NCI-H526 (cell line): ENCODE measurements around the gene ADARB2.
A peak's percentile ranks its signal among the peaks of the same experiment; 100 is the strongest.
"Not testable (repeated sequence)": the region's sequence is repeated elsewhere in the genome, so short reads cannot be mapped to it uniquely, and the experiment has no call there.

Source experiments
- DNase-seq, 2 experiments: peaks; one replicate each; lab custom pipeline; 2025; lab: John Stamatoyannopoulos, UW

Gene ADARB2

GRCh38 chr10:1426786-1427185, 310.5 kb downstream of the ADARB2 start:
- DNase-seq, result no peak

GRCh38 chr10:1425879-1426278, 311.4 kb downstream of the ADARB2 start:
- DNase-seq, result no peak

DNA sequence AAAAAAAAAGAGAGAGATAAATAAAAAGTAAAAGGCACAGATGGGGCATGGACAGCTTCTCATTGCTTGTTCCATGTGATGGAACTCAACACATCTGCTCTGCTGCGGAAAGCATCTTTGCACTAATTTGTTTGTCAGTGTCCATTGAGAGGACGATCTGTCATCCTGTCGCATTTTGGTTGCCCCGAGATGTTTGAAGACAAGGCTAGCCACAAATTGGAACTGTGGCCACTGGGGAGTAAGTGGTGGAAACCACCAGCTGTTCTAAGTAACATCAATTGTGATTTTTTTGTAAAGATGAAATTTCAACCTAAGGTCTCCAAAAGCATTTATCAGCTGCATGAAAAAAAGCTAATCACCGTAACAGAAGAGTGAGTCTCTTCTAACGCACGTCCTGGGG, 312.7 kb downstream of the ADARB2 start:
- no peak for DNase-seq

GRCh38 chr10:1423676-1424253, 313.6 kb downstream of the ADARB2 start:
- no peak for DNase-seq

DNA sequence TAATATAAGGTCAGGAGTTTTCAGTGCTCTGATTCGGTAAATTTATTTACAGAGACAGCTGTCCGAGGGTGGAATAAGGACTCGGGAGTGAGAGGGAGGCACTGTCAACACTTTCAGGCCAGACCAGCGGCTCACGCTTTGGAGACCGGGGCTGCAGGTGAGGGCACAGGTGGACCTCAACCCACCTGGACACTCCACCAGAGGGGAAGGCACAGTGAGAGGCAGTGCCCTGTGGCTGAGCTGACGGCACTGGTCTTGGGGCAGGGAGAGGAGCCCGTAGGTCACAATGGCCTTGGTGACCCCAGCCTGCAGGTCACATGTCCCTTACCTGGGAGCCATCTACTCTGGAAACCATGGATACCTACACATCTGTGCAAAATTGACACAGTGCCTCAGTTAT, 315.1 kb downstream of the ADARB2 start:
- DNase-seq, result no peak

- DNase-seq, result peak; percentile 93 to 95
Observed at GRCh38 chr10:1420661-1421362, 316.5 kb downstream of the ADARB2 start.

DNA sequence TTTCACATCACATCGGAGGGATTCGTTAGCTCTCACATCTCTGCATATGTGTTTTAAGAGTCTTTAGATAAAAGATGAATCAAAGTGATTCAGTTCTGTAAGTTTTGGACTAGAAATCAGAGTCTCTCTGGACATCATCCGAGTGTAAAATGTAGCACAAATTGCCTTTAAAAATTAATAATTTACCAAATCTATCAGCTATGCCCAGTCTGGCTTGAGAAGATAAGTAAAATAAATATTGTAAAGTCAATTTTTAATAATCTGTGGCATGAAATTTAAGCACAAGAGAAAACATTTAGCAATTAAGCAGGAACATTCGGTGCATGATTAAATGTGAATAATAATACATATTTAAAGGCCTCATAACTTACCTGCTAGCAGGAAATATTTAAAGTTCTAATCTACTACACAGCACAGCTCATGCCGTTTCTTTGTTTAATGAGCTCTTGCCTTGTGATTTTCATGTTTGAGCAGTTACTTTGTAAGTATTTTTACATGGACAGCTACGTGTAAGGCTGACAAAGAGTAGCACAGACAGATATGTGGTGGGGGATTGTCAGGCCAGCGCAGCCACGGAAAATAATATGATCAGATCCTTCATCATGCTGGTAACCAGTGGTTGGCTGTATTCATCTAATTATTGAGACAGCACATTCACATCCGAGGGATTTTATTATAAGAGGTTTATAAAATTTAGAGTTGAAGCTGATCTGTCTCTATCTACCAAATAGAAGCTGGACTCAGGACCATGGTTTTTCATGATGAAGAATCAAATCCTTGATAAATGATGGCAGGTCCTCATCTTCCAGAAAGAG, 317.3 kb downstream of the ADARB2 start:
- DNase-seq, result no peak

DNA sequence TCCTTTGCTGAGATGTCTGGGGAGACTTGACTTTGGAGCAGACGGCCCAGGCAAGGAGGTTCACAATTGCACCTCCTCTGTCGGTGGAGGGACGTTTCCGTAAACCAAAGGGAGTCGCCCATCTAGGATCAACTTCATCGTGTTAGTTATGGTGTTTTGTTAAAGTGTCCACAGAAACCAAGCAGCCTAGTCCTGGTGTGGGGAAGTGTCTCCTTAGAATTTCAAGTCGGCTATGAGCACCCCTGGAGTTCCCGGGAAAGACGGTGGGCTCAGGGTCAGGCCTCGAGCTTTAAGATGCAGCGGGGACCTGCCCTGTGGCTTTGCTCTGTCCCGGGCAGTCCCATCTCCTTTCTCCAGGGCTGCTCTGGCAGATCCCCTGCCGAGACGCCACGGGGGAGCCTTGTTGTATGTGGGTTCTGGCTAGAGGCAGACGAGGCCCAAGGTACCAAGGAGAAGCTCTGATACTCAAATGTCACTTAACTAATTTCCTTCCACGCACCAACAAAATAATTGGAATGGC, 319.2 kb downstream of the ADARB2 start:
- DNase-seq, result no peak

GRCh38 chr10:1417574-1417973, 319.8 kb downstream of the ADARB2 start:
- no peak for DNase-seq

GRCh38 chr10:1416456-1417037, 320.8 kb downstream of the ADARB2 start:
- DNase-seq, result no peak

DNA sequence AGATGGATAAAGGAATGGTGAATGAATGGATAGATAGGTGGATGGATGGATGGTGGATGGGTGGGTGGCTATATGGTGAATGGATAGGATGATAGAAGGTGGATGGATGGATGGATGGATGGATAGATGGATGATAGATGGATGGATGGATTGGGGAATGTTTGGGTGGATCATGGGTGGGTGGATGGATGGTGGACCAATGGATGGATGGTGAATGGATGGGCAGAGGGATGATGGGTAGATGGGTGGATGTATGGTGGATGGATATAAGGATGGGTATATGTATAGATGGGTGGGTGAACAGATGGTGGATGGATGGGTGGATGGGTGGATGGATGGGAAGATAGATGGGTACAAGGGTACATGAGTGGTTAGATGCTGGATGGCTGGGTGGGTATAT, 322.4 kb downstream of the ADARB2 start:
- DNase-seq, result no peak

DNA sequence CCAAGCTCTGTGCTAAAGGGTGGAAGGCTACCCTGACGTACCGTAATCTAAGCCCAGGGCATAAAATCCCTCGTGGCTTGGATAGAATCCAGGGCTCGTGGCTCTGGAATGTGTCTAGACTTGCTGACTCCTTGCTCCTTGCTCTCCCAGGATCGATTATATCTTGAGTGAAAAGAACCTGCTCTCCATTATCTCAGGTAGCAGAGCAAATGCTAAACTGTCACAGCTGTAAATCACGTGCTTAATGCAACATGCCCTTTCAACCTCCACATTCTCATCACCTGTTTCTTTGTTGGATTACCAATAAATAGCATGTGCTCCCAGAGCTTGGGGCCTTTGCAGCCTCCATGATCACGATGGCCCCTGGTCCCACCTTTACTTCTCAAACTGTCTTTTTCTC, 323.0 kb downstream of the ADARB2 start:
- DNase-seq, result not testable (repeated sequence)

GRCh38 chr10:1413823-1414222, 323.5 kb downstream of the ADARB2 start:
- DNase-seq, result no peak

DNA sequence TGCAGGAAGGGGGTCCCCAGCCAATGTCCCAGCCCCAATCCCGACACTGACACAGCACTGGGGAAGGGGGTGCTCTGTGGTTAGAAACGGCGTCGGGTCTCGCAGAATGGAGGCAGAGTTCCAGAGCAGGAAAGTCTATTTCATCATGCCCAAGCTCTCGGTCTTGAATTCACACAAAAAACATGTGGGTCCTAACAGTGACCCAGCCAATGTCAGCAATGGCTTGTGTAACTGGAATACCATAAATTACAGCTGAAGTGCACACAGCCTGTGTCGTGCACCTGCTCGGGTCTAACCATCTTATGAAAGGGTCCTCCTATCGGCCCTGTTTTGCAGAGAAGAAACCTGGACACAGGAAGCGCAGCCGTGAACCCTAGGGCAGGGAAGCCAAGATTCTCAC, 324.1 kb downstream of the ADARB2 start:
- DNase-seq, result no peak

GRCh38 chr10:1412531-1413189, 324.7 kb downstream of the ADARB2 start:
- peak; percentile 16 to 66 for DNase-seq

GRCh38 chr10:1411956-1412355, 325.4 kb downstream of the ADARB2 start:
- no peak for DNase-seq

- no peak for DNase-seq
Observed at GRCh38 chr10:1411451-1411850, 325.9 kb downstream of the ADARB2 start.

DNA sequence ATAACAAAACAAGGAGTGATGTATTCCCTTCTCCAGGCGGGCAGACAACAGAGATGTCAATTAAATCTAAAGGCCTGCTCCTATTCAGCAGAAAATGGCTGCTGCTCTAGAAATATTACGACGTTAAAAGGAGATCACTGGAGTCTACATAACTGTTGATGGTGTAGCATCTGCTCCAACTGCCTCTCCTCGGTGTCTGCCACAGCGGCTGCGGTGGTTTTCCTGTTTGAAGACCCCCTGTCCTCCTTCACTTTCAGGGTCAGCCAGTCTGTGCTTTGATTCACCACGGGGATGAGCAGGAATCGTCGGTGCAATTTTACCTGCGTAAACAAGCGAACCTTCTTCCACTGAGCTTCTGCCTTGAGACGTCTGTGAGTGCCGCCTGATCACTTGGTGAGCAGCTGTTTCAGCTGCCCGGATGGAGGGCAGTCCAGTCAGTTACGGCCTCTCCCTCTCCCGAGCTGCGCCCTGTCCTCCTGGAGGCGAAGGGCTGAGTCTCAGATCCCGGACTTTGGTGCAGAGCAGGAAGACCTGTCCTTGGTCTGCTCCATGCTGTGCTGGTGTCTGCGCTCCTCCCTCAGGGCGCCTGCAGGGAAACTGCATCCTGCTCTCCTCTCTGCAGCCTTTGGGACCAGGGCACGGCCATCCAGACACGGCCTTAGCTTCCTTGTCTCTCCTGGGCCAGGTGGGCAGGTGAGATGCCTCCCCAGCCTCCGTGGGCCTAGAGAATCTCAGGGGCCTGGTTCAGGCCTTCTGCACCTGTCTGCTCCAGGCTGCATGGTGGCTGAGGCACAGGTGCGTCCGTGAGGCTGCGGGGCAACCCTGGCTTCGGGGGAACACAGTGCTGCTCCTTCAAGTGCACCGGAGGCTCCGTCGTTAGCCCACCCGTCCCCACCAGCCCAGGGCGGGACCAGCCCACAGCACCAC, 326.6 kb downstream of the ADARB2 start:
- DNase-seq, result no peak

- no peak for DNase-seq
Observed at GRCh38 chr10:1410032-1410431, 327.3 kb downstream of the ADARB2 start.

- DNase-seq, result no peak
Observed at GRCh38 chr10:1409392-1409791, 327.9 kb downstream of the ADARB2 start.
